Amniotic epithelial cell (primary cell): ENCODE data around the gene FITM1.
A peak's percentile ranks its signal among the peaks of the same experiment; 100 is the strongest.

ENCODE experiments used
- DNase-seq: peaks from one replicate; pipeline ENCODE4 v3.0.0-alpha.2; 2010; ENCODE audit warnings: low read depth

FITM1 gene

DNA sequence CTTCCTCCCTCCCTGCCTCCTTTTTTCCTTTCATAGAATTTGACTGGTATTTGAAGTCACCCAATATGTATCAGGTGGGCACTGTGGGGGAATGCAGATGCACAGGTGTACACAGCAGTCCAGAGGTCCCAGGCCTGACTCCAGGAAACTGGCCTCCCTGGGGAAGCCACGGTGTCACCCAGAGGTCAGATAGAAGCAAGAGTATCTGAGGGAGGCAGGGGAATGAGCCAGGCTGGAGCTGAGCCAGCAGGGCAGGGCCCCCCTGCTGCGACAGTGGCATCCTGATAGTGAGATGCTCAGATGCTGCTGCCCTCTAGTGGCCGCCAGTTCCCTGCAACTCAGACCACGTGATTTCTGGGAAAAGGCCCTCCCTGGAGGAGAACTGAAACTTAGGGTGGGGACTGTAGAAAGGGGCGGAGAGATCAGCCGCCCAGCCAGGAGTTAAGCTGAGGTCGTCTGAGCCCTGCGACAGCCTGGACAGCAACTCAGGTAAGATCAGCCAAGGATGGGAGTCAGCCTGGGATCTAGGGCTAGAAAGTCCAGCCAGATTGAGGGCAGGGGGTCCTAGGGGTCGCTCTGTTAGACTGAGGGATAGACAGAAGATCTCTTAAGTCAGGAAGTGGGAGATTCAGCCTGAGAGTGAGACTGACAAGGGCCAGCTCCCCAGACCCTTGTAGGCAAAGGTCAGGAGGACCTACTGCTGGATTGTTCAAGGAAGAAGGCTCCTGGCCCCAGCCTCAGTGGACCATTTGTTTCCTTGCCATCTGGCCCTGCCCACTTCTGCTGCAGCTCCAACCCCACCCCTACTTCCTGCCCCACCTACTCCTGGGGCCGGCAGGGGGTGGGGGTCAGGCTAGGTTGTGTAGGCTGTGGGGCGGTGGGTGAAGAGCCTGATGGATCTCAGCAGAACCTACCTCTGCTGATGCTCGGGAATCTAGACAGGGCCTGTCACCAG, 30.7 kb downstream of the FITM1 start, which contains the start of gene IRF9:
TSS of gene IRF9 (plus strand) at position 416 of the 955 bp plus-strand sequence. CDS start 880 bp downstream, outside the sequence.
- DNase-seq: peak; percentile 90

DNA sequence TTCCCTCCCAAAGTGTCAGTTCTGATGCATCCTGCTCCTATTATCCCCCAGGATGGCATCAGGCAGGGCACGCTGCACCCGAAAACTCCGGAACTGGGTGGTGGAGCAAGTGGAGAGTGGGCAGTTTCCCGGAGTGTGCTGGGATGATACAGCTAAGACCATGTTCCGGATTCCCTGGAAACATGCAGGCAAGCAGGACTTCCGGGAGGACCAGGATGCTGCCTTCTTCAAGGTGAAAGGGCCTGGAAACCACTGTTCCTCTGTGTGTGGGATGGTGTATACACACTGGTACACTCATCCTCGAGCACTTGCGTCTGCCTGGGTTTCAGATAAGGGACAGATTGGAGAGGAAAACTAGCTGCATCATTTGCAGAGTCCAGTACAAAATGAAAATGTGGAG, 31.6 kb downstream of the FITM1 start:
- DNase-seq: peak; percentile 92

DNA sequence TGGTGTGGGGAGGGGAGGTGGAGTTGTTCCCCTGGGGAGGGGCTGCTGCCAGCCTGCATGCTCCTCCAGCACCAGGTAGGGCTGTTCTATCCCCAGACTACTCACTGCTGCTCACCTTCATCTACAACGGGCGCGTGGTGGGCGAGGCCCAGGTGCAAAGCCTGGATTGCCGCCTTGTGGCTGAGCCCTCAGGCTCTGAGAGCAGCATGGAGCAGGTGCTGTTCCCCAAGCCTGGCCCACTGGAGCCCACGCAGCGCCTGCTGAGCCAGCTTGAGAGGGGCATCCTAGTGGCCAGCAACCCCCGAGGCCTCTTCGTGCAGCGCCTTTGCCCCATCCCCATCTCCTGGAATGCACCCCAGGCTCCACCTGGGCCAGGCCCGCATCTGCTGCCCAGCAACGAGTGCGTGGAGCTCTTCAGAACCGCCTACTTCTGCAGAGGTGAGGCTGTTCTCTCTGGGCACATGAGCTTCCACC, 34.1 kb downstream of the FITM1 start:
- DNase-seq: no peak

DNA sequence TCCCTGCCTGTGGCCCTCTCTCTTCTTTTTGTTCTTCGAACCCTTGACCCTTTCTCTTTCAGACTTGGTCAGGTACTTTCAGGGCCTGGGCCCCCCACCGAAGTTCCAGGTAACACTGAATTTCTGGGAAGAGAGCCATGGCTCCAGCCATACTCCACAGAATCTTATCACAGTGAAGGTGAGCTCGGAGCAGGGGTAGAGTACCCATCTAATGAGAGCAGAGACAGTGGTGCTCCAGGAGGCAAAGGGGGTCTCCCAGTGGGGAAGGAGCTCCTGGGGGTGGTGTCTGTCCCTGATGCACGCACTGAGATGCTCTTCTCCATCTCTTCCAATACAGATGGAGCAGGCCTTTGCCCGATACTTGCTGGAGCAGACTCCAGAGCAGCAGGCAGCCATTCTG, 35.3 kb downstream of the FITM1 start:
- DNase-seq: no peak

DNA sequence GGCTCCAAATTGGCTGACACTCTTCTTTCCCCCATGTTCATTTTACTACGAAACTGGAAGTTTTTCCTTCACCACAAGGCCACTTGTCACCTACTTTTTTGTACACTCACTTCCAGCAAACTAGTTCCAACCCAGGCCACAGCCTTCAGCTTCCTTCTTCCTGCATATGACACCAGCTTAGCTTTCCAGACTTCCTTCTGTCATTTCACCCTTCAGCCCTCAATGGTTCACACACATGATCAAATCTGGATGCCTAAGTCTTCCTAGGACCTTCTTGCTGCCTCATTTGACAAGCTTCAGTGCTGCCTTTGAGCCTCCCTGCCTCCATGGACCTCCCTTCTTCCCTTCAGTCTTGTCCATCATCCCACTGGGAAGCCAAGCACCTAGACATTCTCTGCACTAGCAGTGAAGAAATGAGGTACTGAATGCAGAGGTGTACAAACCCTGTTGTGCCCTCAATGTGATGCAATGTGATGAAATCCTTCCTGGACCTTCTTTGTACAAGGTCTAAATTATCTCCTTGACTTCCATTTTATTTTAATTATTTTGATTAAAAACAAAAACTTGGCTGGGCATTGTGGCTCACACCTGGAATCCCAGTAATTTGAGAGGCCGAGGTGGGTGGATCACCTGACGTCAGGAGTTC, 37.1 kb downstream of the FITM1 start:
- no peak for DNase-seq

DNA sequence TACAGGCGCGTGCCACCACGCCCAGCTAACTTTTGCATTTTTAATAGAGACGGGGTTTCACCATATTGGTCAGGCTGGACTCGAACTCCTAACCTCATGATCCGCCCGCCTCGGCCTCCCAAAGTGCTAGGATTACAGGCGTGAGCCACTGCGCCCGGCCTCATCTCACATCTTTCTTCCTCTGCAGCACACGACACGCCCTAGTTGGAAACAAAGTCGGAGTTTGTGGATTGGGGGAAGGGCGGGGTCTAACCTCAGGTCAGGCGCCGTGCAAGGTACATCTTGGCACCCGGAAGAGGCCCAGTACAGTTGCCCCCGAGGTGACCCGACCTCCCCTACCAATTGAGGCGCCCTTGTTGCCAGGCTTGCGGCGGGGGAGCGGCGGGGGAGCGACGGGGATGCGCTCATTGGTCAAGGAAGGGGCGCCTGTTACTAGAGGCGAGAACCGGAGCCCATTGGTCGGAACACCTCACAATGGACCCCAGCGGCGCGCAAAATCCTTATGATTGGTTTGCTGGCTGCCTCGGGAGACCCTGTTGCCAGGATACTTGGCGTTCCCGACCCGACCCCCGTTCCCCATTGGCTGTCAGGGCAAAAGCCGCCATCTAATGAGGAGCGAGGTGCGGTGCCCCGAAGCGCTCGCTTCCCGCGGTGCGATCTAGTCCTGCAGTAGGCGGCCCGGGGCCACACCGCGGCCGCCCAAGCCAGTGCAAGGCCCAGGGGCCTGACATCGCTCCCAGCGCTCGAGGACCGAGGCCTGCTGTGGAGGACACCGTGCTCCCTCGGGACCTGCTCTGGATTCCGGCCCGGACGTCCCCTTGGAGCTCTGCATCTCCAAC, 41.2 kb downstream of the FITM1 start, which contains the start of gene REC8:
TSS of gene REC8 (plus strand) at position 659 of the 839 bp plus-strand sequence. CDS start 473 bp downstream, outside the sequence.
- DNase-seq: peak; percentile 99

DNA sequence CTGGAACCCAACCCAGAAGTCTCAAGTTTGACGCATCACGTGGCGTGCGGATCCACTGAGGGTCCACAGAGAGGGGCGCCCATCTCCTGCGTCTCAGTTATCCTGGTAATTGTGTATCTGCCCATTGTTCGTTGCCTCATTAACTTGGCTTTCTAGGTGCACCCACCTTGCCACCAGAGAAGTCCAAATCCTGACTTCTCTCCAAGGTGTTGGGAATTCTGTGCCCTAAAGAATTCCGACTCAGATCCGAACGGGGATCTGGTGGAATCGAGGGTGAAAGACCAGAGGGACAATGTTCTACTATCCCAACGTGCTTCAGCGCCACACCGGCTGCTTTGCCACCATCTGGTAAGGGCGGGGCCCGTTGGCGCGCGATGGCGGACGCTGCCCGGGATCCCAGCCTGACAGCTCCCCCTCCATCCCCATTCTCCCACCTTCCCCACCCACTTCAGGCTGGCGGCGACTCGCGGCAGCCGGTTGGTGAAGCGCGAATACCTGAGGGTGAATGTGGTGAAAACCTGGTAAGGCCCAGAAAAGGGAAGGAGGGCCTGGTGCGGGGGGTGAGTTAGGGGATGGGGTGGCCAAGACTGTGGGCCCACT, 41.9 kb downstream of the FITM1 start:
- no peak for DNase-seq

DNA sequence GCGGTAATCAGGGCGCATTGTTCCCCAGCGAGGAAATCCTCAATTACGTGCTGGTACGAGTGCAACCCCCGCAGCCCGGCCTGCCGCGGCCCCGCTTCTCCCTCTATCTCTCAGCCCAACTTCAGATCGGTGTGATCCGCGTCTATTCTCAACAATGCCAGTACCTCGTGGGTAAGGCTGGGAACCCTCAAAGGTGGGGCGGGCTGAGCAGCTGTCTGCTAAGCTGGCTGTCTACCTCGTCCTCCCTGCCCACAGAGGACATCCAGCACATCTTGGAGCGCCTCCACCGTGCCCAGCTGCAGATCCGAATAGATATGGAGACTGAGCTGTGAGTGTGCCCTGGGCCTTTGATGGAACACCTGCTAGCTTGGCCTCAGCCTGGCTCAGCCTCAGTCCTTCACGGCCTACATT, 42.4 kb downstream of the FITM1 start:
- no peak for DNase-seq

DNA sequence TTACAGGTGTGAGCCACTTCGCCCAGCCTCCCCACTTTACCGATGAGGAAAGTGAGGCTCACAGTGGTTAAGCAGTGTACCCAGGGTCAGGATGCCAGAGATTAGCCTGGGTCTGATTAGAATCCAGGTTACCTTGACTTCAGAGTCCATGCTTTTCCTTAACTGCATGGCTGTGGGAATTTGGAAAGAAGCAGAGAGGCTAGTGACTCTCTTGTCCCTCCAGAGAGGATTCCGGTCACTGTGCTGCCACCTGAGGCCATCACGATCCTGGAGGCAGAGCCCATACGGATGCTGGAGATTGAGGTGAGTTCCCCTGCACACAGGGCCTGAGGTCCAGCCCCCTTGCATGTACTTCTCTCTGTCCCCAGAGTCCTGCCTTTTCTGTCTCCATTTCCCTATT, 46.1 kb downstream of the FITM1 start:
- no peak for DNase-seq

DNA sequence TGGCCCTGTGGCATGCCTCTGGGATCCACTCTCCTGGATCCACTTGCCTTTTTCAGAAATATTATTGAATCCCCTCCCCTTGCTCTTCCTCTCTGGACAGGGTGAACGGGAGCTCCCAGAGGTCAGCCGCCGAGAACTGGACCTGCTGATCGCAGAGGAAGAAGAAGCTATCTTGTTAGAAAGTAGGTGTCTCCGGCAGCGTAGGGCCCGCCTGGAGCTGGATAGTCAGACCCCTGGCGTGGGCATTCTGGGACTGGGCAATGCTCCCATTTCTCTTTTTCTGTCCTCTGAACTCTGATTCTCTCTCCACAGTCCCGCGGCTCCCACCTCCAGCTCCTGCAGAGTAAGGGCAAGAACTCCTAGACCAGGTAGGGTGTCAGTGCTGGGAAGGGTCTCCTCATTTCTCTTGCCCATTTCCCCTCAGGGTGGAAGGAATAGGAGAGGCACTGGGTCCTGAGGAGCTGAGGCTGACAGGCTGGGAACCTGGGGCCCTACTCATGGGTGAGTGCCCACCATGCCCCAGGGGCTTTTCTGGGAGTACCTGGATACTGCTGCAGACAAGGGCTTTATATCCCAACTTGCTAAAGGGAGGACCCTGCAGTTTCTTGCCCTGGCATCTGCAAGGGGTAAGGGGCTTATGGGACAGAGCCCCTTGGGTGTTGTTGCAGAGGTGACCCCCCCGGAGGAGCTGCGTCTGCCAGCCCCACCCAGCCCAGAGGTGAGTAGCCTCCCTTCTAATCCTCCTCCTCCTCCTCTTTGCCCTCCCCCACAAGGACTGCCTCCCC, 46.8 kb downstream of the FITM1 start:
- no peak for DNase-seq

DNA sequence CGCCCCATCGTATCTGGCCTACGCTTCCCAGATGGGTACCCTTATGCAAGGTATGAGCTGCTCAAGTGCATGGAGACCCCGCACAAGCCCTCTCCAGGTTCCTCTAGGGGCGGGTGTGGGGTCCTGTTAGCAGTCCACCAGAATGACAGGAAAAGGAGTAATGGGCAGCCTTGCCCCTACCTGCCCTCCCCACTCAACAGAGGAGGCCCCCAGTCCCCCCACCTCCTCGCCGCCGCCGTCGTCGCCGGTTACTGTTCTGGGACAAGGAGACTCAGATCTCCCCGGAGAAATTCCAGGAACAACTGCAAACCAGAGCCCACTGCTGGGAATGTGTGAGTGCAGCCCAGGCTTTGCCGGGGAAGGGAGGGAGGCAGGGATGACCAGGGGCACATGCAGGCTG, 47.4 kb downstream of the FITM1 start:
- no peak for DNase-seq

DNA sequence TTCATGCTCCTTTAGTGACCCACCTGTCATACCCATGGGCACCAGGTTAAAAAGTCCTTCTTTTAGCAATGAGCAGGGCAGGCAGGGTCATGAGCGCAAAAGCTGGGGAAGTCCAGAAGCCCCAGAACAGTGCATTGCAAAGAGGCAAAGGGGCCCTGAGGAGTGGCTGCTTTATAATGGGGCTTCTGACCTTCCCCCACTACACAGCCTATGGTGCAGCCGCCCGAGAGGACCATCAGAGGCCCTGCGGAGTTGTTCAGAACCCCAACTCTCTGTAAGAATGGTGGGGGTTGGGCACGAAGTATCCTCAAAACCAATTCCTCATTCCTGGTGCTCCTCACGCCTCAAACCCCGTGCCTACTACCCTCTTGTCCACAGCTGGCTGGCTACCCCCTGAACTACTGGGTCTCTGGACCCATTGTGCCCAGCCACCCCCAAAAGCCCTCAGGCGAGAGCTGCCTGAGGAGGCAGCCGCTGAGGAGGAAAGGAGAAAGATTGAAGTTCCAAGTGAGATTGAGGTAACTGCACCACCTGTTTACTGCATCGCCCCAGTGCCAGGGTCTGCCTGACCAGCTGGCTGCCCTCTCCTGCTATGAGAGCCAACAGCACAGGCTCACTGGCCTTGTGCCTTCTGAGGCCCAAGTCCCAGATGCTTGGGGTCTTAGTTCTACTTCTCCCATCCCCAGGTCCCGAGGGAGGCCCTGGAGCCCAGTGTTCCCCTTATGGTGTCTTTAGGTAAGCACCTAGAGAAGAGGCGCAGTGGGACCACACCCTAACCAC, 48.1 kb downstream of the FITM1 start:
- DNase-seq: no peak

DNA sequence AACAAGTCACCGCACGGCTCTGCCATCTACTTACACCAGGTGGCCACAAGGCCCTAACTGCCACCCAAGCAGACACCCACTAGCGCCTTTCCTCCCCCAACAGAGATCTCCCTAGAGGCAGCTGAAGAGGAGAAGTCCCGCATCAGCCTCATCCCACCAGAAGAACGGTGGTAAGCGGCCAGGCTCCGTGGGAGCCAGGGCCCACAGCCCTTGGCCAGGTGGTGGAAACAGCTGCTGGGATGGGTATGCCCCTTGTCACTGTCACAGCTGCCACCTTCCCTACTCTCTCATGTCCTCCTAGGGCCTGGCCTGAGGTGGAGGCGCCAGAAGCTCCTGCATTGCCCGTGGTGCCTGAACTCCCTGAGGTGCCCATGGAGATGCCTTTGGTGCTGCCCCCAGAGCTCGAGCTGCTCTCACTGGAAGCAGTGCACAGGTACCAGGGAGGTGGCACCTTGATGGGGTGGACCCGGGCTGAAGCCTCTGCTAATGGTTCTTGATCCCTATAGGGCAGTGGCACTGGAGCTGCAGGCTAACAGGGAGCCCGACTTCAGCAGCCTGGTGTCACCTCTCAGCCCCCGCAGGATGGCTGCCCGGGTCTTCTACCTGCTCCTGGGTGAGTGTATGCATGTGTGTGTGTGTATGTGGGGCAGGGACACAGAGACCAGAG, 49.0 kb downstream of the FITM1 start:
- DNase-seq: no peak

DNA sequence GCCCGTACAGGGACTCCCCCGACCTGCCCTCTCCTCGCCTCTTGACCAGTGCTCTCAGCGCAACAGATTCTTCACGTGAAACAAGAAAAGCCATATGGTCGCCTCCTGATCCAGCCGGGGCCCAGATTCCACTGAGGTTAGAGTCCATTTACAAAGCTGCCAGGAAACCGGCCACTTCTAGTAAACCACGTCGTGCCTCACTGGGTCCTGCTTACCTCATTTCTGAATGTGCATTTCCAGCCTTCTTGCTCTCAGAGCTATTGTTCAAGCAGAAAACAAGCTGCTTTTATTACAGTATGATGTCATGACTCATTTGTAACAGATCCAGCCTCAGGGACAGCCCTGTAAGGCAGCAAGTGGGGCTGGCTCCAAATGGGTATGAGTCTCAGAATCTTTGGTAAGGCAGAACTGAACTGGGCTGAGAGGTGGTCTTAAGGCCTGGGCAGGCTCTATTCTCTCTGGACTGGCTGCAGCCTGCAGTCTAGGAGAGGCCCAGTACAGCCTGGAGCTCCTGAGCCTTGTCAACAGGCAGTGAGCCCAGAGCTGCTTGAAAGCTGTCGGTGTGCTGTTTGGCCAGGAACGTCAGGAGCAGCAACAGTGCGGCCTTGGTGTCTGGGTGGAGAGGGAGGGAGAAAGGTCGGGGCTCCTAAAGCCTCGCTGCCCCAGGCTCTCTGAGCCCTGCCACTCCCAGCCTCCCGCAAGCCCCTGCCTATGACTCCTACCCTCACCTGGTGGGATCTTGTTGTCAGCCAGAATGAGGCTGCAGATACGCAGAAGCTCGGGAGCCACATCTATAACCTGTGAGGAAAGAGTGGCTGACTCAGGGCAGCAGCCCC, 49.7 kb downstream of the FITM1 start:
- DNase-seq: peak; percentile 82

DNA sequence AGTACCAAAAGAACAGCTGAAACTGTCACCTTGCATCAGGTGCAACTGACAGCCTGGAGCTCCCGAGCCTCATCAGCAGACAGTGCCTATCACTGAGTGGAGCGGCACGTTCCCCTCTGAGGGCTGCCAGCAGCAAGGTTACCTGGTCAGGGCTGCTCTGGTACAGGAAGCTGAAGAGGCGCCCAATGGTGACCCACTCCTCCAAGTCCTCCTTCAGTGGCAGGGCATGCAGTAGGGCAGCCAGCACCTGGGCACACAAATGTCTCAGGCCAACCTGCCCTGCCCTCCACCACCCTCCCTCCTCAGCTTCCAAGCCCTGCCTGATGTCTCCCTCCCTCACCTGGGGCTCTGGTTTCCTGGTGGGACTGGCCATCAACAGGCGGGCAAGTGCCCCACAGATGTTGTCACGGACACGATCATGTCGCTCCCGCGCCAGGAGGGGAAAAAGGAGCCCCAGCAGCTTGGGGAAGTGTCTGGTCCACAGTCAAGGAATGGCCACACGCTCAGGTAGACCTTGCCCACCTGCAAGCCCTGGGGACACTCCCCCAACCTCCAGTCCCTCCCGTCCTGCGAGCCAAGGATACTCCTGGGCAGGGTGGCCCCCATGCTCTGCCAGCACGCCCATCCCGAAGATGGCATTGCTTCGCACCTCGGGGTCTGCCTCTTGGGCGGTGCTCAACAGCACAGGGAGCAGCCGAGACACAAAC, 51.1 kb downstream of the FITM1 start:
- no peak for DNase-seq
